ENCODE data around the gene LPCAT2. TPM values are rescaled to one million over a fixed set of nuclear protein-coding genes. Genes with fewer than 3 reads are reported as not detected.

The LPCAT2 gene
- total RNA-seq, 4 donors from 2014 or later: 10.0 to 21.7 (median 16.9) TPM

DNA sequence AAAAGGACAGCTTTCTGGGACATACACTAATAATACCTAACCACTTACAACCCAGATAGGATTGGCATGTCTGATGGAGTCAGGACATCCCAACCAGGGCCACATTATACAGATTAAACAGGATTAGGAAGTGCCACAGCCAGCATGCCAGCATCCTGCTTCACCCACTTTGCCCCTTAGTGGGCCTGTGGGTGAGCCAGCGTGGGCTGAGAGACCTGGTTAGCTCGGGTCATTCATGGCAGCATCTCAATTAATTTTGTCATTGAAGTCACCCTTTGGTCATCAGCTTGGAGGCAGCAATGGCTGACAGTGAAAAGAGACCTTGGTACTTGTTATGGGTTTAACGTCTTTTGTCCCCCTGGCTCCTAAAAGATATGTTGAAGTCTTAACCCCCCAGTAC lies 117.0 kb downstream of the LPCAT2 start:
- Histone ChIP-seq H3K4me1 (no peaks in the 10 kb centered on the region), H3K9me3 (no peaks in the 10 kb centered on the region), H3K27ac (no peak overlapping the region), H3K27me3 (no peaks in the 10 kb centered on the region), H3K4me3 (no peak overlapping the region), H3K36me3 (no peaks in the 10 kb centered on the region)
- WGBS, 2 donors: 75 to 92% methylated on average over 2 of the region's 3 CpGs
- intact Hi-C loops (cut with DNase I): no loop called here
- DNase-seq: no peak
- TF ChIP-seq CTCF (IDR thresholded peaks at IDR 0.05) (no peak), POLR2A (IDR thresholded peaks at IDR 0.05) (no peak)

DNA sequence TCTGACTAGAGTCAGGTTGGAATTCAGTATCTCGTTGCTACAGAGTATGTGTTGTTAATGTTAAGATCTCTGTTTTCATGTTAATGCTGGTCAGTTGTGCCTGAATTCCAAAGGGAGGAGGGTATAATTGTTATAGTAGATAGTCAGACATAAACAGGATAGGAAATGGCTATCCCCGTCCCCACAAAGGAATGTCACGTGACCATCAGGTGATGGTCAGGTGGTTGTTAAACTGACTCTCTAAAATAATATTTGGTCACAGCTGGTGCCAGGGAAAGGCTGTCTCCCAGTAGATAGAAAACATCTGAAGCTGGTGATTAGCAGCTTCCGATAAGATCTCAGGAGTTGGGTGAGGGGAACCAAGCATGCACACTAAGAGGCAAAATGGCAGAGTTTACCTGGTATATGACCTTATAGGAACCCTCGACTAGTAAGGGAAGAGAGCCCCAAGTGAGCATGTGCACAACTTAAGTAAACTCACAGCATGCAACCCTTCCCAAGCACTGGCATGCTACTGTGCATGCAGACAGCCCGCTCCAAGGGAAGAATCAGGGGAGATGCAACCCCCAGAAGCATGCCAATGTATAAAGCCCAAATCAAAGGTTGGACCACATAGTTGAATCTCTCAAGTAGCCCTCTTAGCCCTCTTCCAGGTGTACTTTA lies 119.6 kb downstream of the LPCAT2 start:
- no peak overlapping the region for H3K27ac ChIP-seq
- H3K27me3 ChIP-seq: no peaks in the 10 kb centered on the region
- no peaks in the 10 kb centered on the region for H3K36me3 ChIP-seq
- intact Hi-C loops (cut with DNase I): no loop called here
- no peaks in the 10 kb centered on the region for H3K4me1 ChIP-seq
- DNase-seq: no peak
- 69 to 71% methylated on average over 4 of the region's 6 CpGs for WGBS, 2 donors
- no peak for TF ChIP-seq POLR2A (IDR thresholded peaks at IDR 0.05)
- no peak for TF ChIP-seq CTCF (IDR thresholded peaks at IDR 0.05)
- no peak overlapping the region for H3K4me3 ChIP-seq
- no peaks in the 10 kb centered on the region for H3K9me3 ChIP-seq

GRCh38 chr16:55630774-55631173 lies 121.9 kb downstream of the LPCAT2 start:
- no peak for DNase-seq
- TF ChIP-seq POLR2A (IDR thresholded peaks at IDR 0.05) (no peak), CTCF (IDR thresholded peaks at IDR 0.05) (no peak)
- H3K27me3 ChIP-seq: no peaks in the 10 kb centered on the region
- intact Hi-C loops (cut with DNase I): no loop called here
- H3K9me3 ChIP-seq: no peaks in the 10 kb centered on the region
- no peak overlapping the region for H3K4me3 ChIP-seq
- no peaks in the 10 kb centered on the region for H3K4me1 ChIP-seq
- no peak overlapping the region for H3K27ac ChIP-seq
- H3K36me3 ChIP-seq: no peaks in the 10 kb centered on the region

- no peak overlapping the region for H3K4me3 ChIP-seq
- no peaks in the 10 kb centered on the region for H3K27me3 ChIP-seq
- no peak for TF ChIP-seq POLR2A (IDR thresholded peaks at IDR 0.05)
- TF ChIP-seq CTCF (IDR thresholded peaks at IDR 0.05): no peak
- H3K4me1 ChIP-seq: no peaks in the 10 kb centered on the region
- intact Hi-C loops (cut with DNase I): no loop called here
- H3K27ac ChIP-seq: no peak overlapping the region
- no peak for DNase-seq
- no peaks in the 10 kb centered on the region for H3K9me3 ChIP-seq
- H3K36me3 ChIP-seq: no peaks in the 10 kb centered on the region
Observed at GRCh38 chr16:55632259-55632658, 123.4 kb downstream of the LPCAT2 start.

GRCh38 chr16:55634193-55634592 lies 125.3 kb downstream of the LPCAT2 start:
- Histone ChIP-seq H3K27ac (no peak overlapping the region), H3K36me3 (no peaks in the 10 kb centered on the region), H3K4me1 (no peaks in the 10 kb centered on the region), H3K9me3 (no peaks in the 10 kb centered on the region), H3K27me3 (no peaks in the 10 kb centered on the region), H3K4me3 (no peak overlapping the region)
- no peak for TF ChIP-seq CTCF (IDR thresholded peaks at IDR 0.05)
- no peak for TF ChIP-seq POLR2A (IDR thresholded peaks at IDR 0.05)
- DNase-seq: no peak
- intact Hi-C loops (cut with DNase I): no loop called here

Other genes with a start within 250 kb of the LPCAT2 start
- gene IRX6, start 184.9 kb upstream of the LPCAT2 start, total RNA-seq: under 1 TPM; 0.18 to 0.91 (median 0.56) TPM
- gene MMP2, start 29.9 kb upstream of the LPCAT2 start, total RNA-seq: 100 to 1,000 TPM in 2 of 4 donors, 10 to 100 TPM in 1, 1 to 10 TPM in 1; 4.5 to 210 (median 92.7) TPM
- 100 to 1,000 TPM in 1 of 4 donors, 10 to 100 TPM in 3; 58.8 to 145 (median 74.0) TPM for gene CAPNS2, start 57.6 kb downstream of the LPCAT2 start, total RNA-seq
- gene SLC6A2, start 146.9 kb downstream of the LPCAT2 start, total RNA-seq: under 1 TPM in 2 of 4 donors, not detected in 2; 0.18 to 0.76 TPM

Data from esophagus squamous epithelium (tissue), 5 donors.